Ishikawa (cell line): Measurements from ENCODE around the gene DRC3.

Experiments used
- CEBPB ChIP-seq: IDR thresholded peaks from 2 replicates; pipeline ENCODE4 v1.6.1; 2012
- CREB1 ChIP-seq: IDR thresholded peaks from 2 replicates; pipeline ENCODE4 v1.6.1; 2012; ENCODE audit warnings: low read depth
- EGR1 ChIP-seq: IDR thresholded peaks from 2 replicates; pipeline ENCODE4 v1.6.1; 2012
- EP300 ChIP-seq: IDR thresholded peaks from 2 replicates; pipeline ENCODE4 v1.6.1; 2012; ENCODE audit warnings: borderline replicate concordance
- FOXM1 ChIP-seq: IDR thresholded peaks from 2 replicates; pipeline ENCODE4 v1.6.1; 2012; ENCODE audit warnings: low read depth, borderline replicate concordance
- NFIC ChIP-seq: IDR thresholded peaks from 2 replicates; pipeline ENCODE4 v1.6.1; 2012
- RAD21 ChIP-seq: IDR thresholded peaks from 2 replicates; pipeline ENCODE4 v1.6.1; 2012; ENCODE audit warnings: low read depth
- TAF1 ChIP-seq: IDR thresholded peaks from 2 replicates; pipeline ENCODE4 v1.6.1; 2012; ENCODE audit warnings: low read depth, mild to moderate bottlenecking
- TCF12 ChIP-seq: IDR thresholded peaks from 2 replicates; pipeline ENCODE4 v1.6.1; 2012; ENCODE audit warnings: low read depth
- TEAD4 ChIP-seq: IDR thresholded peaks from 2 replicates; pipeline ENCODE4 v1.6.1; 2012
- YY1 ChIP-seq: IDR thresholded peaks from 2 replicates; pipeline ENCODE4 v1.6.1; 2012; ENCODE audit warnings: low read depth
- ZBTB7A ChIP-seq: IDR thresholded peaks from 2 replicates; pipeline ENCODE4 v1.6.1; 2012; ENCODE audit warnings: low read depth
- TF ChIP-seq, protein P1 (sequence below): IDR thresholded peaks from 2 replicates; pipeline ENCODE4 v1.6.1; 2012
- TF ChIP-seq, protein P2 (sequence below): IDR thresholded peaks from 2 replicates; pipeline ENCODE4 v1.6.1; 2012; ENCODE audit warnings: low read depth, mild to moderate bottlenecking
- TF ChIP-seq, protein P3 (sequence below): IDR thresholded peaks from 2 replicates; pipeline ENCODE4 v1.6.1; 2012

The DRC3 gene

DNA sequence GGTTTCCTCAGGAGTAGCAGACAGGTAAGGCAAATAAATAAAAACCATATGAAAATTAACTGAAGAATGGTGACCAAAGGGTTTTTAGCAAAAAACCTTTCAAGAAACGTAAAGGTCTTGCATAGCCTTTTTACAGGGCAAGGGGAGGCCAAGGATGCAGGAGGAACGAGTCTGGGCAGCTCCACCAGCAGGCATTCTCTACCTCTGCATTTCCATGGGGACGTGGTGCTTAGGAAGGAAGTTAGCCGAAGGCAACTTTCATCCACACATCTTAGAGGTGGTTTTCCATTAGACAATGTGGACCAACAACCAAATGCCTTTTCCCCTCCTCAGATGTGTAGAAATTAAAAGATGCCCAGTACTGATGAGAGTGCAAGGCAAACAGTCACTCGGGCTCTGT, 21.1 kb upstream of the DRC3 start:
- TF ChIP-seq CREB1 (no peak), EGR1 (no peak), ZBTB7A (no peak), TAF1 (no peak), CEBPB (no peak), FOXM1 (no peak), RAD21 (no peak)
- TF ChIP-seq, protein P1, sequence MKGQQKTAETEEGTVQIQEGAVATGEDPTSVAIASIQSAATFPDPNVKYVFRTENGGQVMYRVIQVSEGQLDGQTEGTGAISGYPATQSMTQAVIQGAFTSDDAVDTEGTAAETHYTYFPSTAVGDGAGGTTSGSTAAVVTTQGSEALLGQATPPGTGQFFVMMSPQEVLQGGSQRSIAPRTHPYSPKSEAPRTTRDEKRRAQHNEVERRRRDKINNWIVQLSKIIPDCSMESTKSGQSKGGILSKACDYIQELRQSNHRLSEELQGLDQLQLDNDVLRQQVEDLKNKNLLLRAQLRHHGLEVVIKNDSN, result no peak

DNA sequence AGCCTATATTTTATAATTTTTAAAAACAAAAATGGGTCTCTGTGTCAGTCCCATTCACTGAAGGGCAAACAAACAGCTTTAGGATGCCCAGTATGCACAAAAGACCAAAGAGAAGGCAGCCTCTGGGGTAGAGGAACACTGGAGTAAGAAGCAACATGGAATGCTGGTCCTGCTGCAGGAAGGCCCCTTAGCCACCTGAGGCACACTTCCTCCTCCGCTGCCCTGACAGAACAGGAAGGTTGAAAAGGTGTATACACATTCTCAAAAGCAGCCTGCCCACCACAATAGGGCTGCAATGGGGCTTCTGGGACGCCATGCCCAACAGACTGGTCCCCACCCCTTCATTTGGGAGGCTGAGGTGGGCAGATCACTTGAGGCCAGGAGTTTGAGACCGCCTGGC, 20.0 kb upstream of the DRC3 start:
- no peak for TF ChIP-seq TCF12
- no peak for TF ChIP-seq CEBPB
- TF ChIP-seq RAD21, result no peak
- no peak for TF ChIP-seq YY1
- TF ChIP-seq, protein P1, result no peak
- no peak for TF ChIP-seq EGR1
- TF ChIP-seq TAF1, result no peak
- TF ChIP-seq ZBTB7A, result no peak
- TF ChIP-seq EP300, result no peak
- no peak for TF ChIP-seq TEAD4
- no peak for TF ChIP-seq NFIC
- TF ChIP-seq, protein P2, sequence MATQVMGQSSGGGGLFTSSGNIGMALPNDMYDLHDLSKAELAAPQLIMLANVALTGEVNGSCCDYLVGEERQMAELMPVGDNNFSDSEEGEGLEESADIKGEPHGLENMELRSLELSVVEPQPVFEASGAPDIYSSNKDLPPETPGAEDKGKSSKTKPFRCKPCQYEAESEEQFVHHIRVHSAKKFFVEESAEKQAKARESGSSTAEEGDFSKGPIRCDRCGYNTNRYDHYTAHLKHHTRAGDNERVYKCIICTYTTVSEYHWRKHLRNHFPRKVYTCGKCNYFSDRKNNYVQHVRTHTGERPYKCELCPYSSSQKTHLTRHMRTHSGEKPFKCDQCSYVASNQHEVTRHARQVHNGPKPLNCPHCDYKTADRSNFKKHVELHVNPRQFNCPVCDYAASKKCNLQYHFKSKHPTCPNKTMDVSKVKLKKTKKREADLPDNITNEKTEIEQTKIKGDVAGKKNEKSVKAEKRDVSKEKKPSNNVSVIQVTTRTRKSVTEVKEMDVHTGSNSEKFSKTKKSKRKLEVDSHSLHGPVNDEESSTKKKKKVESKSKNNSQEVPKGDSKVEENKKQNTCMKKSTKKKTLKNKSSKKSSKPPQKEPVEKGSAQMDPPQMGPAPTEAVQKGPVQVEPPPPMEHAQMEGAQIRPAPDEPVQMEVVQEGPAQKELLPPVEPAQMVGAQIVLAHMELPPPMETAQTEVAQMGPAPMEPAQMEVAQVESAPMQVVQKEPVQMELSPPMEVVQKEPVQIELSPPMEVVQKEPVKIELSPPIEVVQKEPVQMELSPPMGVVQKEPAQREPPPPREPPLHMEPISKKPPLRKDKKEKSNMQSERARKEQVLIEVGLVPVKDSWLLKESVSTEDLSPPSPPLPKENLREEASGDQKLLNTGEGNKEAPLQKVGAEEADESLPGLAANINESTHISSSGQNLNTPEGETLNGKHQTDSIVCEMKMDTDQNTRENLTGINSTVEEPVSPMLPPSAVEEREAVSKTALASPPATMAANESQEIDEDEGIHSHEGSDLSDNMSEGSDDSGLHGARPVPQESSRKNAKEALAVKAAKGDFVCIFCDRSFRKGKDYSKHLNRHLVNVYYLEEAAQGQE, result no peak
- TF ChIP-seq CREB1, result no peak

DNA sequence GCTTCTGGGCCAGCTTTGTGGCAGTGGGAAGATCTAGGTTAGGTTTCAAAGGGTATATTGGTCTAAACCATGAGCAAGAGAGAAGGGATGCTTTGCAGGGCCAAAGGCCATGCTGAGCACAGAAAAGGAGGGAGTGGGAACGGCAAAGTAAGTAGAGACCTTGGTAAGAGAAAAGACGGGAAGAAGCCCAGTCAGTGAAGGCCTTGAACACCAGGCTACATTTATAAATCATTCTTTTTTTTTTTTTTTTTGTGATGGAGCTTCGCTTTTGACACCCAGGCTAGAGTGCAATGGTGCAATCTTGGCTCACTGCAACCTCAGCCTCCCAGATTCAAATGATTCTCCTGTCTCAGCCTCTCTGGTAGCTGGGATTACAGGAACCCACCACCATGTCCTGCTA, 18.6 kb upstream of the DRC3 start:
- TF ChIP-seq NFIC (no peak), CEBPB (no peak), ZBTB7A (no peak), TCF12 (no peak), EP300 (no peak), TEAD4 (no peak), TAF1 (no peak)
- TF ChIP-seq, protein P2, result no peak
- TF ChIP-seq, protein P3, sequence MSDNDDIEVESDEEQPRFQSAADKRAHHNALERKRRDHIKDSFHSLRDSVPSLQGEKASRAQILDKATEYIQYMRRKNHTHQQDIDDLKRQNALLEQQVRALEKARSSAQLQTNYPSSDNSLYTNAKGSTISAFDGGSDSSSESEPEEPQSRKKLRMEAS, result no peak

DNA sequence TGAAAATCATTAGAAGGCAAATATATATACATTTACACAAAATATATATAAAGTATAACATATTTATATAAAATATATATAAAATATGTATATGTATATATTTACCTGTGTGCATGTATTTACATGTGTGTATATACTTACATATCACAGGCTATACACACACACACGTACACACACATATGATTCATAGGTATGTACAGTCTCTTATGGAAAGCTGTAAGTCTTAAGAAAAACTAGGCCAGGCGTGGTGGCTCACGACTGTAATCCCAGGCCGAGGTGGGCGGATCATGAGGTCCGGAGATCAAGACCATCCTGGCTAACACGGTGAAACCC, 15.1 kb upstream of the DRC3 start:
- TF ChIP-seq CEBPB (no peak), TCF12 (no peak), YY1 (no peak), EGR1 (no peak)
- TF ChIP-seq, protein P1, result no peak

DNA sequence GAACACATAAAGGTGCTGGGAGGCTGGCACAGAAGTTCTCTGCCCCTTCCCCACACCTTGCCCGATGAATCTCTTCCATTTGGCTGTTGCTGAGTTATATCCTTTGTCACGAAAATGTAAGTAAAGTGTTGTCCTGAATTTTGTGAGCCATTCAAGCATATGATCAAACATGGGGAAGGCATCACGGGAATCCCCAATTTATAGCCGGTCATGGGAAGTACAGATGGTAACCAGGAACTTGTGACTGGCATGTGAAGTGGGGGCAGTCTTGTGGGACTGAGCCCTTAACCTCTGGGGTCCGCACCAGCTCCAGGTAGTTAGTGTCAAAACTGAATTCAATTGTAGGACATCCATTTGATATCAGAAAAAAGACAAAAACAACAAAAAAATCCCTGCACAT, 13.7 kb upstream of the DRC3 start:
- TF ChIP-seq, protein P2, result no peak
- TF ChIP-seq YY1, result no peak
- TF ChIP-seq CEBPB, result no peak
- no peak for TF ChIP-seq TAF1
- TF ChIP-seq FOXM1, result no peak
- TF ChIP-seq, protein P1, result no peak
- no peak for TF ChIP-seq TEAD4
- TF ChIP-seq EP300, result no peak
- TF ChIP-seq, protein P3, result no peak
- TF ChIP-seq RAD21, result no peak
- no peak for TF ChIP-seq CREB1
- TF ChIP-seq ZBTB7A, result no peak
- TF ChIP-seq TCF12, result no peak
- TF ChIP-seq NFIC, result no peak
- TF ChIP-seq EGR1, result no peak
